GM18861 (cell line): ENCODE measurements around the gene NALCN.

Experiments
- ATAC-seq: cut with Tn5 transposase; IDR thresholded peaks from one replicate; pipeline ENCODE4 v1.9.1; 2021; ENCODE audit not compliant: unreplicated experiment

NALCN gene

GRCh38 chr13:101415358-101416174 lies 742 bp downstream of the NALCN start:
- no peak for ATAC-seq

- ATAC-seq, result no peak
Measured at GRCh38 chr13:101412076-101412475, 4.2 kb downstream of the NALCN start.

GRCh38 chr13:101408992-101409656 lies 7.2 kb downstream of the NALCN start:
- no peak for ATAC-seq

- ATAC-seq, result no peak
Measured at GRCh38 chr13:101408154-101408553, 8.2 kb downstream of the NALCN start.

- ATAC-seq, result no peak
Measured at GRCh38 chr13:101406791-101407190, 9.5 kb downstream of the NALCN start.

GRCh38 chr13:101401196-101401595 lies 15.1 kb downstream of the NALCN start:
- ATAC-seq, result no peak

GRCh38 chr13:101399365-101399764 lies 16.9 kb downstream of the NALCN start:
- ATAC-seq, result no peak

GRCh38 chr13:101398920-101399319 lies 17.4 kb downstream of the NALCN start:
- no peak for ATAC-seq

GRCh38 chr13:101398191-101398590 lies 18.1 kb downstream of the NALCN start:
- ATAC-seq, result no peak

- ATAC-seq, result no peak
Measured at GRCh38 chr13:101397742-101398141, 18.6 kb downstream of the NALCN start.

- no peak for ATAC-seq
Measured at GRCh38 chr13:101394605-101395004, 21.7 kb downstream of the NALCN start.

- ATAC-seq, result no peak
Measured at GRCh38 chr13:101393140-101393539, 23.2 kb downstream of the NALCN start.

- ATAC-seq, result no peak
Measured at GRCh38 chr13:101390461-101390860, 25.8 kb downstream of the NALCN start.

- ATAC-seq, result no peak
Measured at GRCh38 chr13:101384929-101385328, 31.4 kb downstream of the NALCN start.

- ATAC-seq, result no peak
Measured at GRCh38 chr13:101383595-101383994, 32.7 kb downstream of the NALCN start.

GRCh38 chr13:101382701-101383100 lies 33.6 kb downstream of the NALCN start:
- no peak for ATAC-seq

- ATAC-seq, result no peak
Measured at GRCh38 chr13:101382086-101382485, 34.2 kb downstream of the NALCN start.

- no peak for ATAC-seq
Measured at GRCh38 chr13:101360525-101360924, 55.8 kb downstream of the NALCN start.

GRCh38 chr13:101354895-101355294 lies 61.4 kb downstream of the NALCN start:
- ATAC-seq, result no peak

GRCh38 chr13:101346942-101347728 lies 69.2 kb downstream of the NALCN start:
- ATAC-seq, result no peak

- no peak for ATAC-seq
Measured at GRCh38 chr13:101346161-101346560, 70.1 kb downstream of the NALCN start.
